ENCODE measurements around the gene CXCR6. TPM values are rescaled to one million over a fixed set of nuclear protein-coding genes. Genes with fewer than 3 reads are reported as not detected.

Gene CXCR6
- total and polyA plus RNA-seq, 2 of the 13 experiments (the other 11 are each of a cell fraction or from before 2014, with no cell fraction given): not detected

DNA sequence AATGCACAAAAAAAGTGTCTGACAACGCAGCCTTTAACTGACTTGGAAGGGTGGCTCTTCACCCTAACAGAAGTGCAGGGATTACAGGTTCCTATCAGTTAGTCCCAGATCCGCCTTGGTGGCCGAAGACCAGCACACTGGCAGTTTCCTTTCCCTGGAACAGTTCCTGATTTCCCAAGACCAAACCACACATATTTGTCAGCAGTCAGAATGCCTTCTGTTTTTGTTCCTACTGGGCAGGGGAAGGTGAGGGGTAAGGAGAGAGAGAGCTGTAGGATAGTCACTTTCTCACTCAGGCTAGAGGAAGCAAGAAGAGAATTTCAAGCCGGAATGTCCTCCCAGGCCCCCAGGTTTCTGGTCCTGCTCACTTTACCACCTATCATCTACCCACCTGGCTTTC lies 9.2 kb downstream of the CXCR6 start (continued):
- TF ChIP-seq, protein P1, sequence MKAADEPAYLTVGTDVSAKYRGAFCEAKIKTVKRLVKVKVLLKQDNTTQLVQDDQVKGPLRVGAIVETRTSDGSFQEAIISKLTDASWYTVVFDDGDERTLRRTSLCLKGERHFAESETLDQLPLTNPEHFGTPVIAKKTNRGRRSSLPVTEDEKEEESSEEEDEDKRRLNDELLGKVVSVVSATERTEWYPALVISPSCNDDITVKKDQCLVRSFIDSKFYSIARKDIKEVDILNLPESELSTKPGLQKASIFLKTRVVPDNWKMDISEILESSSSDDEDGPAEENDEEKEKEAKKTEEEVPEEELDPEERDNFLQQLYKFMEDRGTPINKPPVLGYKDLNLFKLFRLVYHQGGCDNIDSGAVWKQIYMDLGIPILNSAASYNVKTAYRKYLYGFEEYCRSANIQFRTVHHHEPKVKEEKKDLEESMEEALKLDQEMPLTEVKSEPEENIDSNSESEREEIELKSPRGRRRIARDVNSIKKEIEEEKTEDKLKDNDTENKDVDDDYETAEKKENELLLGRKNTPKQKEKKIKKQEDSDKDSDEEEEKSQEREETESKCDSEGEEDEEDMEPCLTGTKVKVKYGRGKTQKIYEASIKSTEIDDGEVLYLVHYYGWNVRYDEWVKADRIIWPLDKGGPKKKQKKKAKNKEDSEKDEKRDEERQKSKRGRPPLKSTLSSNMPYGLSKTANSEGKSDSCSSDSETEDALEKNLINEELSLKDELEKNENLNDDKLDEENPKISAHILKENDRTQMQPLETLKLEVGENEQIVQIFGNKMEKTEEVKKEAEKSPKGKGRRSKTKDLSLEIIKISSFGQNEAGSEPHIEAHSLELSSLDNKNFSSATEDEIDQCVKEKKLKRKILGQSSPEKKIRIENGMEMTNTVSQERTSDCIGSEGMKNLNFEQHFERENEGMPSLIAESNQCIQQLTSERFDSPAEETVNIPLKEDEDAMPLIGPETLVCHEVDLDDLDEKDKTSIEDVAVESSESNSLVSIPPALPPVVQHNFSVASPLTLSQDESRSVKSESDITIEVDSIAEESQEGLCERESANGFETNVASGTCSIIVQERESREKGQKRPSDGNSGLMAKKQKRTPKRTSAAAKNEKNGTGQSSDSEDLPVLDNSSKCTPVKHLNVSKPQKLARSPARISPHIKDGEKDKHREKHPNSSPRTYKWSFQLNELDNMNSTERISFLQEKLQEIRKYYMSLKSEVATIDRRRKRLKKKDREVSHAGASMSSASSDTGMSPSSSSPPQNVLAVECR (CRISPR knock-in tag; IDR thresholded peaks at IDR 0.05; ENCODE audit: borderline replicate concordance): no peak
- TF ChIP-seq TMF1 (CRISPR knock-in tag; IDR thresholded peaks at IDR 0.05; ENCODE audit: low read depth) (no peak), HDAC2 (CRISPR knock-in tag; IDR thresholded peaks at IDR 0.05) (no peak), POGZ (CRISPR knock-in tag; IDR thresholded peaks at IDR 0.05) (no peak)

- H3K27me3 ChIP-seq (ENCODE audit: control insufficient read depth in 1 of 2, insufficient read depth in 2 of 2, low read length in 2 of 2): no peaks in the 10 kb centered on the region
- H2AFZ ChIP-seq (ENCODE audit: low read length): no peak overlapping the region
- no peaks in the 10 kb centered on the region for H3K4me1 ChIP-seq (ENCODE audit: insufficient read depth, low read length)
- in situ Hi-C loops (cut with HindIII; ENCODE audit: extremely low pct_ligation_motif_present, low pct_unique_long_range_greater_than_20kb) (no loop called here), intact Hi-C loops (cut with micrococcal nuclease; ENCODE audit: unreplicated experiment) (no loop called here)
- FAIRE-seq: no peak
- WGBS (ENCODE audit: low lambda C conversion rate): 76% methylated on average over 3 of the region's 4 CpGs
- H3K36me3 ChIP-seq (replicated peaks in 1 of 2; ENCODE audit: control insufficient read depth in 1 of 2, insufficient read depth in 2 of 2, low read length in 2 of 2): peaks cover 52 to 93% of the 10 kb centered on the region in 2 experiments
- BruUV-seq (replicated peaks): no TSS peak
- no peak for DNase-seq (ENCODE audit: low spot score)
- no peaks in the 10 kb centered on the region; the same call in 1 of the 2 replicates for H4K20me1 ChIP-seq (ENCODE audit: insufficient read depth, low read length)
- no peaks in the 10 kb centered on the region for H3K9me3 ChIP-seq (ENCODE audit: low read length)
- ATAC-seq: no peak
- no peak overlapping the region for H3K27ac ChIP-seq (ENCODE audit: extremely low read length, insufficient read depth, low read length)
- CTCF ChIA-PET (ENCODE audit: low intra/inter-chr PET ratio, low total read pairs): no interaction called here
- POLR2A ChIA-PET: no interaction called here
- H3K4me2 ChIP-seq (ENCODE audit: low read depth, low read length): no peak overlapping the region
- H3K9ac ChIP-seq (ENCODE audit: insufficient read depth, low read depth, low read length): no peak overlapping the region
- H3K4me3 ChIP-seq (replicated peaks in 1 of 3; ENCODE audit: insufficient read depth in 1 of 3, low read depth in 2 of 3, low read length in 3 of 3): no peak overlapping the region
- H3K79me2 ChIP-seq (ENCODE audit: insufficient read depth, low read length): no peaks in the 10 kb centered on the region
- TF ChIP-seq RELA (CRISPR knock-in tag; IDR thresholded peaks at IDR 0.05) (no peak), ZNF558 (CRISPR knock-in tag; IDR thresholded peaks at IDR 0.05; ENCODE audit: borderline replicate concordance) (no peak), ATF1 (CRISPR knock-in tag; IDR thresholded peaks at IDR 0.05) (no peak), YEATS4 (CRISPR knock-in tag; IDR thresholded peaks at IDR 0.05; ENCODE audit: borderline replicate concordance) (no peak), ZNF44 (CRISPR knock-in tag; IDR thresholded peaks at IDR 0.05) (no peak), ZNF317 (CRISPR knock-in tag; IDR thresholded peaks at IDR 0.05) (no peak), PAX8 (CRISPR knock-in tag; IDR thresholded peaks at IDR 0.05; ENCODE audit: borderline replicate concordance) (no peak), CERS6 (CRISPR knock-in tag; IDR thresholded peaks at IDR 0.05) (no peak), SAP130 (CRISPR knock-in tag; IDR thresholded peaks at IDR 0.05; ENCODE audit: low read depth) (no peak)
- TF ChIP-seq, protein P2, sequence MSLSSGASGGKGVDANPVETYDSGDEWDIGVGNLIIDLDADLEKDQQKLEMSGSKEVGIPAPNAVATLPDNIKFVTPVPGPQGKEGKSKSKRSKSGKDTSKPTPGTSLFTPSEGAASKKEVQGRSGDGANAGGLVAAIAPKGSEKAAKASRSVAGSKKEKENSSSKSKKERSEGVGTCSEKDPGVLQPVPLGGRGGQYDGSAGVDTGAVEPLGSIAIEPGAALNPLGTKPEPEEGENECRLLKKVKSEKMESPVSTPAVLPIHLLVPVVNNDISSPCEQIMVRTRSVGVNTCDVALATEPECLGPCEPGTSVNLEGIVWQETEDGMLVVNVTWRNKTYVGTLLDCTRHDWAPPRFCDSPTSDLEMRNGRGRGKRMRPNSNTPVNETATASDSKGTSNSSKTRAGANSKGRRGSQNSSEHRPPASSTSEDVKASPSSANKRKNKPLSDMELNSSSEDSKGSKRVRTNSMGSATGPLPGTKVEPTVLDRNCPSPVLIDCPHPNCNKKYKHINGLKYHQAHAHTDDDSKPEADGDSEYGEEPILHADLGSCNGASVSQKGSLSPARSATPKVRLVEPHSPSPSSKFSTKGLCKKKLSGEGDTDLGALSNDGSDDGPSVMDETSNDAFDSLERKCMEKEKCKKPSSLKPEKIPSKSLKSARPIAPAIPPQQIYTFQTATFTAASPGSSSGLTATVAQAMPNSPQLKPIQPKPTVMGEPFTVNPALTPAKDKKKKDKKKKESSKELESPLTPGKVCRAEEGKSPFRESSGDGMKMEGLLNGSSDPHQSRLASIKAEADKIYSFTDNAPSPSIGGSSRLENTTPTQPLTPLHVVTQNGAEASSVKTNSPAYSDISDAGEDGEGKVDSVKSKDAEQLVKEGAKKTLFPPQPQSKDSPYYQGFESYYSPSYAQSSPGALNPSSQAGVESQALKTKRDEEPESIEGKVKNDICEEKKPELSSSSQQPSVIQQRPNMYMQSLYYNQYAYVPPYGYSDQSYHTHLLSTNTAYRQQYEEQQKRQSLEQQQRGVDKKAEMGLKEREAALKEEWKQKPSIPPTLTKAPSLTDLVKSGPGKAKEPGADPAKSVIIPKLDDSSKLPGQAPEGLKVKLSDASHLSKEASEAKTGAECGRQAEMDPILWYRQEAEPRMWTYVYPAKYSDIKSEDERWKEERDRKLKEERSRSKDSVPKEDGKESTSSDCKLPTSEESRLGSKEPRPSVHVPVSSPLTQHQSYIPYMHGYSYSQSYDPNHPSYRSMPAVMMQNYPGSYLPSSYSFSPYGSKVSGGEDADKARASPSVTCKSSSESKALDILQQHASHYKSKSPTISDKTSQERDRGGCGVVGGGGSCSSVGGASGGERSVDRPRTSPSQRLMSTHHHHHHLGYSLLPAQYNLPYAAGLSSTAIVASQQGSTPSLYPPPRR (CRISPR knock-in tag; IDR thresholded peaks at IDR 0.05; ENCODE audit: borderline replicate concordance): no peak
- TF ChIP-seq, protein P3, sequence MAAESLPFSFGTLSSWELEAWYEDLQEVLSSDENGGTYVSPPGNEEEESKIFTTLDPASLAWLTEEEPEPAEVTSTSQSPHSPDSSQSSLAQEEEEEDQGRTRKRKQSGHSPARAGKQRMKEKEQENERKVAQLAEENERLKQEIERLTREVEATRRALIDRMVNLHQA (CRISPR knock-in tag; IDR thresholded peaks at IDR 0.05): no peak
Observed at GRCh38 chr3:45953536-45953935, 10.3 kb downstream of the CXCR6 start.
